ENCODE results near the gene TSPAN12.
"Not testable (repeated sequence)": the region's sequence is repeated elsewhere in the genome, so short reads cannot be mapped to it uniquely, and the experiment has no call there.

TSPAN12 gene, protein sequence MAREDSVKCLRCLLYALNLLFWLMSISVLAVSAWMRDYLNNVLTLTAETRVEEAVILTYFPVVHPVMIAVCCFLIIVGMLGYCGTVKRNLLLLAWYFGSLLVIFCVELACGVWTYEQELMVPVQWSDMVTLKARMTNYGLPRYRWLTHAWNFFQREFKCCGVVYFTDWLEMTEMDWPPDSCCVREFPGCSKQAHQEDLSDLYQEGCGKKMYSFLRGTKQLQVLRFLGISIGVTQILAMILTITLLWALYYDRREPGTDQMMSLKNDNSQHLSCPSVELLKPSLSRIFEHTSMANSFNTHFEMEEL

GRCh38 chr7:120857588-120858573 is at the start of gene TSPAN12:
Gene TSPAN12 (minus strand): TSS chr7:120858144. CDS start chr7:120856763, 1,381 bp downstream.
- peak in 2 of 4 experiments; percentile 19 to 24 for DNase-seq (ENCODE audit: low read depth in 4 of 4, low spot score in 1 of 4)

- no peak for DNase-seq (ENCODE audit: low read depth in 4 of 4, low spot score in 1 of 4)
Measured at GRCh38 chr7:120898715-120899499, 41.0 kb upstream of the TSPAN12 start.

DNA sequence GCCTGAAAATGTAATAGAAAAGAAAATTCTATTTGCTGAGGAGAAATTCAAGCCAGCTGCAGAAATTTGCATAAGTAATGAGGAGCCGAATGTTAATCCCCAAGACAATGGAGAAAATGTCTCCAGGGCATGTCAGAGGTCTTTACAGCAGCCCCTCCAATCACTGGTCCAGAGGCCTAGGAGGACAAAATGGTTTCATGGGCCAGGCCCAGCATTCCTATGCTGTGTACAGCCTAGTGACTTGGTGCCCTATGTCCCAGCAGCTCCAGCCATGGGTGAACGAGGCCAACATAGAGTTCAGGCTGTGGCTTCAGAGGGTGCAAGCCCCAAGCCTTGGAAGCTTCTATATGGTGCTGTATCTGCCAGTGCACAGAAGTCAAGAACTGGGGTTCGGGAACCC is 37.3 kb upstream of the TSPAN12 start:
- DNase-seq (ENCODE audit: low read depth in 4 of 4, low spot score in 1 of 4) = not testable (repeated sequence)

DNA sequence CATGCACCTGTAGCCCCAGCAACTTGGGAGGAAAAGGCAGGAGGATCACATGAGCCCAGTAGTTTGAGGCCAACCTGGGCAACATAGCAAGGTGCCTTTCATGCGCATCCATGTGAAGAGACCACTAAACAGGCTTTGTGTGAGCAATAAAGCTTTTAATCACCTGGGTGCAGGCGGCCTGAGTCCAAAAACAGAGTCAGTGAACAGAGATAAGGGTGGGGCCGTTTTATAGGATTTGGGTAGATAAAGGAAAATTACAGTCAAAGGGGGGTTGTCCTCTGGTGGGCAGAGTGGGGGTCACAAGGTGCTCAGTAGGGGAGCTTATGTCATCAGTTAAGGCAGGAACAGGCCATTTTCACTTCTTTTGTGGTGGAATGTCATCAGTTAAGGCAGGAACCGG is 27.7 kb upstream of the TSPAN12 start:
- not testable (repeated sequence) for DNase-seq (ENCODE audit: low read depth in 4 of 4, low spot score in 1 of 4)

DNA sequence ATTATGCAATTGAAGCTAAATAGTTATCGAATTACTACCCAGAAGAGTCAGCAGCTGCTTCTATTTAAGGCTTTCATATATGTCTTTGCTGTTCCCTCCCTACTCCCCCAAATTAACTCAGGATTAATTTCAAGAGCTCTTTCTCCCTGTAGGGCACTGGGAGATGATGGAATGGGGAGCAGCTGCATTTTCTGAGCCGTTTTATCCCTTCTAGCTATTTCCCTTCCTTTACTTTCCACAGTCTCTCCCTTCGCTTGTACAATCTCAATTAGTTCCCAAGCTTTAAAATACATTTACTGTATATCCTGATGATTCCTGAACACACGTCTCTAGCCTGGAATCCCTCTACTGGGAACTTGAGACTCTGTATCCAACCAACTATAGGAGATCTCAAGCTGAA is 19.8 kb upstream of the TSPAN12 start:
- no peak for DNase-seq (ENCODE audit: low read depth in 4 of 4, low spot score in 1 of 4)

- DNase-seq (ENCODE audit: low read depth in 4 of 4, low spot score in 1 of 4) = no peak
Measured at GRCh38 chr7:120876922-120877321, 19.0 kb upstream of the TSPAN12 start.

GRCh38 chr7:120874722-120875121 is 16.8 kb upstream of the TSPAN12 start:
- DNase-seq (ENCODE audit: low read depth in 4 of 4, low spot score in 1 of 4) = no peak

- no peak for DNase-seq (ENCODE audit: low read depth in 4 of 4, low spot score in 1 of 4)
Measured at GRCh38 chr7:120874016-120874415, 16.1 kb upstream of the TSPAN12 start.

DNA sequence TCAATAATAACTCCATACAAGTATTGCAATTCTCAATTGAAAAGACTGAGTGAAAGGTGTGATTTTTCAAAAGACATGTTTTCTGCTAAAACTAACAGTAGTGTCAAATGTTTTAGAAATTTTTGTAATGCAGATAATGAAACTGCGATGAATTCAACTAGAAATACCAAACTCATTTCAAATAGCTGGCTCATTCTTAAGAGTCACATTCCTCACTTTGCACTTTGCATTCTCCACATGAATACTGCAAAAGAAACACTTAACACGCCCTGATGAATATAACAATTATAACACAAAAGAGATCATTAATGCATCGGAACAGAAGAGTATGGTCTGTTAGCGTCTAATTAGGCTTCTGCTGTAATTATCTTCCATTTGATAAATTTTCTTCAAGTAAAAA is 15.5 kb upstream of the TSPAN12 start:
- DNase-seq (ENCODE audit: low read depth in 4 of 4, low spot score in 1 of 4) = no peak

GRCh38 chr7:120869700-120870099 is 11.8 kb upstream of the TSPAN12 start:
- no peak for DNase-seq (ENCODE audit: low read depth in 4 of 4, low spot score in 1 of 4)

DNA sequence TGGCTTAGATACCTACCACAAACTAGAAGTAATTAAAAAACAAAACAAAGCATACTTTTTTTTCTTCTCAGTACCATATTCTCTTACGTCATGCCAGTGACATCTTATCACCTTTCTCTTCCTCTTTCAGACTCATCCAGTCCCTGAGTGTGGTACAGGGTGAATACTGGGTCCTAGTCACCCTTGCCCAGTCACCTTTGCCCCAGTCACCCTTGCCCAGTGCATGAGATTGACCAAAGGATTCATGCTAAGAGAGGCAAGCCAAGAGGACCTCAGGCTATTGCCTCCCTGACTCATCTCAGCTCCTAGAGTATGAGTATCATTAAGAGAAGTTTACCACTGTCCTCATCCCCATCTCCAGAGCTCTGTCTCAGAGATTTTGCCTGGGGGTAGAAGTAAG is 10.0 kb upstream of the TSPAN12 start:
- DNase-seq (ENCODE audit: low read depth in 4 of 4, low spot score in 1 of 4) = no peak

GRCh38 chr7:120865191-120865981 is 7.4 kb upstream of the TSPAN12 start:
- no peak for DNase-seq (ENCODE audit: low read depth in 4 of 4, low spot score in 1 of 4)

DNA sequence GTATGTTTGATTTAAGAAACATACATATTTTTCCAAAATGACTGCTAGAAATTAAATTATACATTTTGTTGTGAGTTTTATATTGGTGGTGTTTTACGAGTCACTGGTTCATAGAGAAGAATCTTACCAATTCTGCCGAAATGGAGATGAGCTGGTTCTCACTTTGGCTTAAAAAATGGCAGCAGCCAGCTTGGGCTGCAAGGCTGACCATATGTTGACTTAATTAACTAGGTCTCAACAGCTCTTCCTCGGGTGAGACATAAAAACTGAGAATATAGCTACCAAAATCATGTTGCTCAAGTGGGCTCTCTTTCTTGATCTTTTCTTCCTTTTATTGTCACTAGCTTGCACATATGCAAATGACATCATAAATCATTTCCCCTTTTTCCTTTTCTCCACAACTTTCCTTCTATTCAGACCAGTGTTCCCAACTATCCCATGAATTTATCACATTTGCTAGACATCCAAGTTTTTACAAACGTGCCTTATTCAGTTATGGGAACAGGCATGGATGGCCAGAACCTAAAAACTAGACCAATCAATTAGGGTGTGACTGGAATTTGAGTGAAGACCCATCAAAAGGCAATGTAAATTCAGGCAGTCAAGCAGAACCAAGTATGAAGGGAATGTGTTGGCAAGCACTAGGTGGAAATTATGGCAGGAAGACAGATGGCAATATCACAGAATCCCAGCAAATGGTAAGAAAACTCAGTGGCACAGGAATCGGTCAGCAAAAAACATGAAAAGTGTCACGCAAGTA is 6.4 kb upstream of the TSPAN12 start:
- no peak for DNase-seq (ENCODE audit: low read depth in 4 of 4, low spot score in 1 of 4)

GRCh38 chr7:120862987-120863590 is 5.1 kb upstream of the TSPAN12 start:
- no peak for DNase-seq (ENCODE audit: low read depth in 4 of 4, low spot score in 1 of 4)

- DNase-seq (ENCODE audit: low read depth in 4 of 4, low spot score in 1 of 4) = no peak
Measured at GRCh38 chr7:120860156-120860555, 2.2 kb upstream of the TSPAN12 start.

- DNase-seq (ENCODE audit: low read depth in 4 of 4, low spot score in 1 of 4) = no peak
Measured at GRCh38 chr7:120859459-120859858, 1.5 kb upstream of the TSPAN12 start.

DNA sequence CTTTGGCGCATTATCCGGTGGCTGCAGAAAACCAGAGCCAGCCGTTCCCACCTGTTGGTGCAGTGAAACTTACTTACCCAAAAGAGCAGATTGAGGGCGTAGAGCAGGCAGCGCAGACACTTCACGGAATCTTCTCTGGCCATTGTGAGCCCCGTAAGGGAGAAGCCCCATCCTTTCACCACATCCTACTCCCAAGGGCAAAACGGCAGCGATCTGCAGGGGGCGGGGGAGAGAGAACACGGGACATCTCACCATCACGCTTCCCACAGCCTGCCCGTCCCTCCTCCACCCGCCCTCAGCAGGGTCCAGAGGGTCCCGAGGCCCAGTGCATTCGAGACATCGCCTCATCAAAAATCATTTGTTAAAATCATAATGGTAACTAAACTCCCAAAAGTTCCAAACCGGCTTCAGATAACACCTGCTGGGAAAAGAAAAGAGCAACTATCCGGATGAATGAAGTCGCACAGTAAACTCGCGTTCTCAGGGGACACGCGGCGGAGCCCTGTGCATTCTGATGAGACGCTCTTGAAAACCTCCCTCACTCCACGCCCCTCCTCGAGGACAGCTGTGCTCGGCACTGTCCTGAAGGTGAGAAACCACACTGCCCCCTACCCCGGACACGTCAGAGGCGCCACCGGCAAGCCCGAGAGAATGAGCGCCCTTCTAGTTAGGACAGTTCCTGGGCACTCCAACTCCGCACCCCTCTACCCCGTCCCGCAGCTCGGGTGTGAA is 1.2 kb downstream of the TSPAN12 start:
- DNase-seq (ENCODE audit: low read depth in 4 of 4, low spot score in 1 of 4) = no peak

- DNase-seq (ENCODE audit: low read depth in 4 of 4, low spot score in 1 of 4) = no peak
Measured at GRCh38 chr7:120856198-120856597, 1.7 kb downstream of the TSPAN12 start.

DNA sequence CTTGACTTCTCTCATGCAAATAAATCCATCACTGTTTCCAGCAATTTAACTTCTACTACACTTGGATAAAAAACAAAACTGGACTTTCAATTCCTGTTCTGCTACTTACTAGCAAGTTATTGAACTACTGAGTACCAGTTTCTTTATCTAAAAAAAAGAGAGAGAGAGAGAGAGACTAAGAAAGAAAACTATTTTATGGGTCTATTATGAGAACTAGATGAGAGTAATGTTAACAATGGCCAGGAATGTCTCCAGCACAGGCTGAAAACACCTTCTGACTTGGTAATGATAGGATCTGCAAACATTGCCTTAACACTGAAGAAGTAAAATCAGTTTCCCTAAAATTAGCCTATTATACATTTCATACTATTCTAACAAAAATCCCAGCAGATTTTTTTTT is 5.2 kb downstream of the TSPAN12 start:
- DNase-seq (ENCODE audit: low read depth in 4 of 4, low spot score in 1 of 4) = no peak

All from stimulated activated CD4-positive, alpha-beta T cell treated with anti-CD3 and anti-CD28 coated beads, Interleukin-1b, Interleukin-23, amount 100 ng/mL, for 24 hours (primary cell).